Activated B cell treated with CpG ODN at 0.5 μM for 24 hours (primary cell): Measurements from ENCODE around the gene IHH. TPM values are rescaled to one million over a fixed set of nuclear protein-coding genes. Genes with fewer than 3 reads are reported as not detected.
A peak's percentile ranks its signal among the peaks of the same experiment; 100 is the strongest.

Experiments
- ATAC-seq: fragments of 200-7000 bp; cut with Tn5 transposase; one replicate; pipeline ENCODE4 v1.10.0; 2021; ENCODE audit warnings: low read depth, mild to moderate bottlenecking, moderate library complexity
- CTCF ChIA-PET: fragments of 350-600 bp; sonication (Branson Sonifier 250); formaldehyde crosslinking; loops from one replicate; lab custom pipeline; 2021; ENCODE audit warnings: antibody characterized with exemption; lab: Charles Lee
- POLR2A ChIA-PET: fragments of 350-600 bp; sonication (Branson Sonifier 250); formaldehyde crosslinking; loops from one replicate; lab custom pipeline; 2021; ENCODE audit warnings: antibody characterized with exemption; lab: Charles Lee
- DNase-seq: peaks from one replicate; pipeline ENCODE4 v3.0.0; 2022
- H3K27ac Mint-ChIP-seq: one replicate; pipeline ENCODE4 v1.8.0; 2020; ENCODE audit warnings: mixed read lengths
- H3K27me3 Mint-ChIP-seq: one replicate; pipeline ENCODE4 v1.8.0; 2021; ENCODE audit warnings: mixed read lengths
- H3K36me3 Mint-ChIP-seq: one replicate; pipeline ENCODE4 v1.8.0; 2021; ENCODE audit warnings: low read depth, mixed read lengths
- H3K4me1 Mint-ChIP-seq: one replicate; pipeline ENCODE4 v1.8.0; 2021; ENCODE audit warnings: mixed read lengths
- H3K4me3 Mint-ChIP-seq: one replicate; pipeline ENCODE4 v1.8.0; 2020; ENCODE audit warnings: mild to moderate bottlenecking, mixed read lengths
- H3K9me3 Mint-ChIP-seq: one replicate; pipeline ENCODE4 v1.8.0; 2020; ENCODE audit warnings: mixed read lengths
- CTCF ChIP-seq: fragments of 200-600 bp; IDR thresholded peaks from one replicate; pipeline ENCODE4 v1.8.0; 2022; ENCODE audit warnings: antibody characterized with exemption, mild to moderate bottlenecking
- intact Hi-C: fragments of 100-400 bp; cut with micrococcal nuclease; formaldehyde crosslinking; loops from one replicate; pipeline ENCODE4 v1.15.1; 2024
- total RNA-seq: library from RNA; stranded (reverse); gene quantifications from 2 replicates; pipeline ENCODE4 v1.2.3, GENCODE V29; 2022

Gene IHH
- total RNA-seq, 1 donor from 2014 or later = not detected

DNA sequence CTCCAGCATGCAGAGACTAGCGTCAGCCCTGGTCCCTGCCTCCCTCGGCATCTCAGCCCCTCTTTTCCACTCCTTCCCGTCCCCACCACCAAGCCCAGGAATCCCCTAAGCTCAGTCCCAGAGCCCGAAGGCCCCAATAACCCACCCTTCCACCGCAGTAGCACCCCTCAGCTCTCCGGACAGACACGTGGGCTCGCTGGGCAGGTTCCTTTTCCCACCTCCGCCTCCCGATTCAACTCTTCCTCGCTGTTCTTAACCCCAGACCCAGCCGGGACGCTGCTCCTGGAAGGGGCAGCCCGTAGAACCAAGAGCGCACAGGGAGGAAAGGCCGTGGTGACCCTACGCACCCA is 1.4 kb downstream of the IHH start:
- no peaks in the 10 kb centered on the region for H3K36me3 Mint-ChIP-seq
- peaks cover 58% of the 10 kb centered on the region for H3K27me3 Mint-ChIP-seq
- ATAC-seq (no peak), DNase-seq (no peak)
- TF ChIP-seq CTCF = no peak
- no peak overlapping the region for H3K27ac Mint-ChIP-seq
- ChIA-PET CTCF (interaction anchor here (1.0 to 6.3 kb wide), 5 partner anchors 45 to 183 kb away, joined by 3 to 53 read pairs (median 3); no protein-coding TSS in a partner anchor), POLR2A (interaction anchor here (0.5 to 0.7 kb wide), 2 partner anchors 120 to 328 kb away, joined by 3 to 5 read pairs; partner anchors contain the start of gene DNPEP)
- H3K4me1 Mint-ChIP-seq = peaks cover 32% of the 10 kb centered on the region
- intact Hi-C loops = loop anchor here (2.0 to 5.0 kb wide), 4 partner anchors 62 to 473 kb away; partner anchors contain the start of gene ZFAND2B
- no peaks in the 10 kb centered on the region for H3K9me3 Mint-ChIP-seq
- H3K4me3 Mint-ChIP-seq = no peak overlapping the region

GRCh38 chr2:219058541-219059374 is 2.0 kb downstream of the IHH start:
- POLR2A ChIA-PET = interaction anchor here (0.5 to 0.7 kb wide), 2 partner anchors 96 to 329 kb away, joined by 3 to 5 read pairs; partner anchors contain the start of gene DNPEP
- Mint-ChIP-seq H3K4me3 (no peak overlapping the region), H3K4me1 (peaks cover 32% of the 10 kb centered on the region), H3K36me3 (no peaks in the 10 kb centered on the region), H3K9me3 (no peaks in the 10 kb centered on the region), H3K27me3 (peaks cover 59% of the 10 kb centered on the region), H3K27ac (no peak overlapping the region)
- no peak for TF ChIP-seq CTCF
- ATAC-seq = no peak
- CTCF ChIA-PET = interaction anchor here (1.0 to 6.3 kb wide), 14 partner anchors 13 to 501 kb away, joined by 3 to 53 read pairs (median 4); no protein-coding TSS in a partner anchor
- intact Hi-C loops = loop anchor here (1.0 to 5.0 kb wide), 9 partner anchors 61 to 474 kb away; partner anchors contain the start of gene ZFAND2B
- no peak for DNase-seq

- CTCF ChIA-PET = interaction anchor here (0.8 to 6.3 kb wide), 13 partner anchors 14 to 502 kb away, joined by 3 to 53 read pairs (median 4); no protein-coding TSS in a partner anchor
- peaks cover 58% of the 10 kb centered on the region for H3K27me3 Mint-ChIP-seq
- DNase-seq (peak; percentile 72), ATAC-seq (peak; percentile 99)
- no peaks in the 10 kb centered on the region for H3K36me3 Mint-ChIP-seq
- intact Hi-C loops = loop anchor here (1.0 to 5.0 kb wide), 9 partner anchors 61 to 474 kb away; partner anchors contain the start of gene ZFAND2B
- H3K4me1 Mint-ChIP-seq = peaks cover 32% of the 10 kb centered on the region
- TF ChIP-seq CTCF = peak; percentile 47
- H3K4me3 Mint-ChIP-seq = peak overlapping the region; percentile 57
- POLR2A ChIA-PET = interaction anchor here (0.7 kb wide), 1 partner anchor 97 kb away, joined by 3 read pairs; no protein-coding TSS in a partner anchor
- H3K27ac Mint-ChIP-seq = no peak overlapping the region
- no peaks in the 10 kb centered on the region for H3K9me3 Mint-ChIP-seq
These were observed 2.8 kb downstream of the IHH start for GRCh38 chr2:219057709-219058540.

DNA sequence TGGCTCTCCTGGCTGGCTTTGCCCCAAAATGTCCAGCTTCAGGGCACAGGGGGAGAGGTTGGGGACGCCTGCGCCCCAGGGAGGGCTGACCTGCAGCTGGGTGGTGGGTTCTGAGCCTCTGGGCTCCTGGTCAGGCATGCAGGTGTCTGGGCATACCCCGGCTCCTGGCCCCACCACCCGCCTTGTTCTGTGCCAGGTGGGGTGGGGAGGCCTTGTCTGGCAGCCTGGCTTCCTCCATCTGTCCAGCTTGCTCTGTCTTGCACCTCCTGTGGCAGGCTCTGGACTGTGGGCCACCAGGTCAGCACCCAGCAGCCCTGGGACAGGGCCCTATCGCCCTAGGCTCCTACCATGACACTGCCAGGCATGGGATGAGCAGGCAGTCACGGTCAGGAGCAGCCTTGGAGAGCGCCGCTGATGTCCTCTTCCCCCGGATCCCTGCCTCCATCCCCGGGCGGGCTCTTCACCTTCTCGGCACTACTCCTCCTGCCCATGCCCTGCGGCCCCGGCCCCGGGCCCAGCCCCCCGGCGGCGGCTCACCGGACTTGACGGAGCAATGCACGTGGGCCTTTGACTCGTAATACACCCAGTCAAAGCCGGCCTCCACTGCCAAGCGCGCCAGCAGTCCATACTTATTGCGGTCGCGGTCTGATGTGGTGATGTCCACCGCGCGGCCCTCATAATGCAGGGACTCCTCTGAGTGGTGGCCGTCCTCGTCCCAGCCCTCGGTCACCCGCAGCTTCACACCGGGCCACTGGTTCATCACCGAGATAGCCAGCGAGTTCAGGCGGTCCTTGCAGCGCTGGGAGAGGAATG is 3.6 kb downstream of the IHH start:
- ChIA-PET POLR2A (no interaction called here), CTCF (interaction anchor here (0.8 to 6.3 kb wide), 6 partner anchors 61 to 292 kb away, joined by 3 to 53 read pairs (median 10); no protein-coding TSS in a partner anchor)
- peaks cover 32% of the 10 kb centered on the region for H3K4me1 Mint-ChIP-seq
- ATAC-seq (no peak), DNase-seq (no peak)
- H3K9me3 Mint-ChIP-seq = no peaks in the 10 kb centered on the region
- H3K27ac Mint-ChIP-seq = no peak overlapping the region
- no peak overlapping the region for H3K4me3 Mint-ChIP-seq
- H3K36me3 Mint-ChIP-seq = no peaks in the 10 kb centered on the region
- peaks cover 50% of the 10 kb centered on the region for H3K27me3 Mint-ChIP-seq
- TF ChIP-seq CTCF = no peak
- intact Hi-C loops = loop anchor here (5.0 kb wide), 3 partner anchors 60 to 475 kb away; no protein-coding TSS in a partner anchor
